Lung (tissue), 12 donors: ENCODE results near the gene IFNK. TPM values are rescaled to one million over a fixed set of nuclear protein-coding genes. Genes with fewer than 3 reads are reported as not detected.

Source experiments
- ATAC-seq: fragments of 200-7000 bp; cut with Tn5 transposase; one replicate; pipeline ENCODE4 v1.9.1; 2020; ENCODE audit warnings: moderate number of reproducible peaks; ENCODE audit not compliant: insufficient read depth, low FRiP score
- DNase-seq, 3 donors: peaks; one replicate each; pipeline ENCODE4 v3.0.0-alpha.2; 2013 to 2017
- H3K27ac ChIP-seq, 2 donors: one replicate each; pipeline ENCODE4 v1.5.1; 2013; ENCODE audit warnings: mild to moderate bottlenecking in 2 of 2, moderate library complexity in 2 of 2, control low read depth in 1 of 2, inconsistent platforms in 1 of 2, low read depth in 1 of 2, low read length in 1 of 2
- H3K27me3 ChIP-seq, 3 donors: one replicate each; pipeline ENCODE4 v1.5.1; 2013; ENCODE audit warnings: low read length in 2 of 3; ENCODE audit not compliant: control insufficient read depth in 3 of 3, insufficient read depth in 3 of 3
- H3K36me3 ChIP-seq, 4 donors: one replicate each; pipeline ENCODE4 v1.5.1; 2013; ENCODE audit warnings: low read length in 4 of 4, mild to moderate bottlenecking in 1 of 4, moderate library complexity in 1 of 4; ENCODE audit not compliant: control insufficient read depth in 4 of 4, insufficient read depth in 4 of 4
- H3K4me1 ChIP-seq, 5 donors: one replicate each; pipeline ENCODE4 v1.5.1; 2013; ENCODE audit warnings: low read length in 5 of 5, mild to moderate bottlenecking in 2 of 5, moderate library complexity in 1 of 5; ENCODE audit not compliant: control insufficient read depth in 5 of 5, insufficient read depth in 5 of 5
- H3K4me3 ChIP-seq: one replicate; pipeline ENCODE4 v1.5.1; 2013; ENCODE audit warnings: mild to moderate bottlenecking, control low read depth, moderate library complexity
- H3K9ac ChIP-seq, 2 donors: one replicate each; pipeline ENCODE4 v1.5.1; 2013; ENCODE audit warnings: low read length in 2 of 2, control low read depth in 1 of 2; ENCODE audit not compliant: insufficient read depth in 1 of 2
- H3K9me3 ChIP-seq, 4 donors: one replicate each; pipeline ENCODE4 v1.5.1; 2013; ENCODE audit warnings: low read length in 3 of 4, mild to moderate bottlenecking in 1 of 4, moderate library complexity in 1 of 4; ENCODE audit not compliant: control insufficient read depth in 4 of 4, insufficient read depth in 3 of 4
- CTCF ChIP-seq: IDR thresholded peaks from 2 replicates; pipeline ENCODE4 v1.5.1; 2012; ENCODE audit warnings: mild to moderate bottlenecking; ENCODE audit errors: control extremely low read depth, extremely low read depth
- WGBS, 2 donors: extraction: QIAGEN DNeasy Blood & Tissue Kit; methylation state at CpG; one replicate each; pipeline ENCODE4 v1.1.7; 2013; 5-methylcytosine and 5-hydroxymethylcytosine counted together
- polyA plus RNA-seq, 2 donors: library from polyadenylated mRNA; stranded (reverse); fragments of 200-250 nt; gene quantifications; one replicate each; pipeline ENCODE4 v1.2.1, GENCODE V29; 2013
- total RNA-seq, 2 donors: library from RNA; depleted of rRNA in 1 of 2; stranded (reverse); fragments of >200 nt in 1 of 2; gene quantifications; one replicate each; pipeline ENCODE4 v1.2.1, GENCODE V29; 2014 to 2021
- donor health status: control.
- donor health status: control.
- donor health status: Bipolar disorder and iron deficiency.
- donor health status: healthy.
- donor health status: DM: yes; HTN: yes; CAD: no.

Gene IFNK
- total and polyA plus RNA-seq, 4 donors, result not detected

GRCh38 chr9:27538647-27539046 is 14.6 kb downstream of the IFNK start:
- Histone ChIP-seq H3K9me3 (no peaks in the 10 kb centered on the region), H3K36me3 (peaks cover 0 to 9% (median 0%) of the 10 kb centered on the region in 4 donors), H3K9ac (no peak overlapping the region), H3K4me3 (no peak overlapping the region), H3K27ac (no peak overlapping the region), H3K27me3 (no peaks in the 10 kb centered on the region), H3K4me1 (peaks cover 3 to 12% (median 11%) of the 10 kb centered on the region in 5 donors)
- WGBS, 2 donors, result 89 to 96% methylated on average over 3 of the region's 3 CpGs
- no peak for DNase-seq
- TF ChIP-seq CTCF, result no peak
- no peak for ATAC-seq

- H3K27me3 ChIP-seq, result no peaks in the 10 kb centered on the region
- peak overlapping the region in 1 of 2 donors; percentile 4 for H3K9ac ChIP-seq
- H3K4me3 ChIP-seq, result no peak overlapping the region
- DNase-seq (peak in 2 of 3 donors; percentile 64 to 75), ATAC-seq (peak; percentile 40)
- no peaks in the 10 kb centered on the region for H3K9me3 ChIP-seq
- peak overlapping the region; percentile 55 to 57 for H3K27ac ChIP-seq
- peaks cover 3 to 12% (median 10%) of the 10 kb centered on the region in 5 donors for H3K4me1 ChIP-seq
- H3K36me3 ChIP-seq, result peaks cover 0 to 9% (median 0%) of the 10 kb centered on the region in 4 donors
- no peak for TF ChIP-seq CTCF
- WGBS, 2 donors, result 51 to 56% methylated on average over 5 of the region's 5 CpGs
Measured at GRCh38 chr9:27539479-27540441, 15.7 kb downstream of the IFNK start.

- Histone ChIP-seq H3K9ac (no peak overlapping the region), H3K27me3 (no peaks in the 10 kb centered on the region), H3K27ac (no peak overlapping the region), H3K36me3 (peaks cover 0 to 15% (median 0%) of the 10 kb centered on the region in 4 donors), H3K9me3 (no peaks in the 10 kb centered on the region), H3K4me1 (peaks cover 3 to 11% (median 10%) of the 10 kb centered on the region in 5 donors), H3K4me3 (no peak overlapping the region)
- 66 to 88% methylated on average over 1 of the region's 1 CpG for WGBS, 2 donors
- DNase-seq (no peak), ATAC-seq (no peak)
- no peak for TF ChIP-seq CTCF
Measured at GRCh38 chr9:27540502-27540901, 16.4 kb downstream of the IFNK start.
